HepG2 (cell line): ENCODE results near the gene BCL6. TPM values are rescaled to one million over a fixed set of nuclear protein-coding genes. Genes with fewer than 3 reads are reported as not detected.

Source experiments
- ATAC-seq: fragments of 200-7000 bp; cut with Tn5 transposase; 3 replicates; pipeline ENCODE4 v1.9.1; 2020; ENCODE audit warnings: mild to moderate bottlenecking, moderate library complexity
- BruUV-seq: library from RNA; stranded (reverse); fragments of 400-500 nt; replicated peaks from 2 replicates; lab custom pipeline; 2021; lab: Mats Ljungman, UMichigan
- CTCF ChIA-PET: fragments of 300-600 bp; formaldehyde crosslinking; extraction: SDS; loops from one replicate; lab custom pipeline; 2021; ENCODE audit warnings: low total read pairs, inconsistent platforms, low intra/inter-chr PET ratio; lab: Yijun Ruan, JAX
- POLR2A ChIA-PET: fragments of 350-600 bp; sonication (Branson Sonifier 250); formaldehyde crosslinking; loops from one replicate; lab custom pipeline; 2020; ENCODE audit warnings: antibody characterized with exemption, inconsistent platforms; lab: Yijun Ruan, JAX
- DNase-seq: peaks from one replicate; pipeline ENCODE4 v3.0.0-alpha.2; 2015; ENCODE audit warnings: low spot score
- FAIRE-seq: peaks from 3 replicates; lab custom pipeline; 2011; peaks lifted over from hg19 to GRCh38; lab: Jason Lieb, UNC
- H2AFZ ChIP-seq: one replicate; pipeline ENCODE4 v1.6.1; 2011; ENCODE audit warnings: low read length, inconsistent platforms
- H3K27ac ChIP-seq: fragments of 300-600 bp; 3 replicates; pipeline ENCODE4 v1.8.0; 2011; ENCODE audit warnings: mixed run types, mild to moderate bottlenecking, mixed read lengths, low read length, inconsistent platforms; ENCODE audit not compliant: insufficient read depth; ENCODE audit errors: extremely low read length
- H3K27me3 ChIP-seq, 2 experiments: fragments of 200-600 bp in 1 of 2; 2 replicates in 1 of 2; 3 replicates in 1 of 2; pipeline versions ENCODE4 v1.6.0 to v1.8.0; 2011; ENCODE audit warnings: low read length in 2 of 2, mild to moderate bottlenecking in 2 of 2, moderate library complexity in 2 of 2, inconsistent platforms in 1 of 2; ENCODE audit not compliant: insufficient read depth in 2 of 2, control insufficient read depth in 1 of 2
- H3K36me3 ChIP-seq, 2 experiments: fragments of 200-600 bp in 1 of 2; replicated peaks in 1 of 2; 2 replicates in 1 of 2; 3 replicates in 1 of 2; pipeline versions ENCODE4 v1.5.1 to v1.8.0; 2011; ENCODE audit warnings: low read length in 2 of 2, inconsistent platforms in 1 of 2; ENCODE audit not compliant: insufficient read depth in 2 of 2, control insufficient read depth in 1 of 2
- H3K4me1 ChIP-seq: 2 replicates; pipeline ENCODE4 v1.5.1; 2012; ENCODE audit warnings: low read length, inconsistent platforms; ENCODE audit not compliant: insufficient read depth
- H3K4me2 ChIP-seq: 2 replicates; pipeline ENCODE4 v1.6.0; 2011; ENCODE audit warnings: low read depth, low read length, inconsistent platforms
- H3K4me3 ChIP-seq, 3 experiments: fragments of 200-600 bp in 1 of 3; sonication (generic), shearing (Covaris generic) in 1 of 3; replicated peaks in 1 of 3; 2 replicates each; pipeline ENCODE4 v1.5.1; 2011 to 2016; ENCODE audit warnings: low read length in 3 of 3, inconsistent platforms in 2 of 3, low read depth in 2 of 3, mild to moderate bottlenecking in 2 of 3, control low read depth in 1 of 3, mixed read lengths in 1 of 3; ENCODE audit not compliant: insufficient read depth in 1 of 3
- H3K79me2 ChIP-seq: one replicate; pipeline ENCODE4 v1.6.1; 2011; ENCODE audit warnings: low read length, inconsistent platforms; ENCODE audit not compliant: insufficient read depth
- H3K9ac ChIP-seq: 2 replicates; pipeline ENCODE4 v1.6.0; 2011; ENCODE audit warnings: mild to moderate bottlenecking, low read depth, low read length, inconsistent platforms; ENCODE audit not compliant: insufficient read depth
- H3K9me3 ChIP-seq: 2 replicates; pipeline ENCODE4 v1.5.1; 2012; ENCODE audit warnings: mild to moderate bottlenecking, low read length
- H4K20me1 ChIP-seq: 2 replicates; pipeline ENCODE4 v1.6.0; 2011; ENCODE audit warnings: inconsistent platforms, mild to moderate bottlenecking, low read length, moderate library complexity; ENCODE audit not compliant: insufficient read depth
- AGO2 ChIP-seq: fragments of 200-400 bp; formaldehyde crosslinking; optimal IDR thresholded peaks from 2 replicates; pipeline ENCODE3; 2017; ENCODE audit warnings: mild to moderate bottlenecking, low read depth, low read length, moderate library complexity
- BCL6 ChIP-seq: IDR thresholded peaks from 2 replicates; pipeline ENCODE4 v1.6.1; 2016; ENCODE audit warnings: missing genetic modification reagents, missing compliant biosample characterization
- HNRNPLL ChIP-seq: fragments of 200-400 bp; formaldehyde crosslinking; IDR thresholded peaks from 2 replicates; pipeline ENCODE4 v1.6.1; 2017; ENCODE audit warnings: mild to moderate bottlenecking, low read depth, low read length; ENCODE audit not compliant: poor library complexity, severe bottlenecking
- KDM2A ChIP-seq: sonication (generic); formaldehyde crosslinking; IDR thresholded peaks from 2 replicates; pipeline ENCODE4 v1.4.0; 2020; ENCODE audit warnings: low read depth, missing genetic modification reagents, borderline replicate concordance
- RBFOX2 ChIP-seq: fragments of 200-400 bp; formaldehyde crosslinking; IDR thresholded peaks from 2 replicates; pipeline ENCODE4 v1.6.1; 2017; ENCODE audit warnings: low read depth, mild to moderate bottlenecking, low read length
- RELA ChIP-seq: sonication (generic); formaldehyde crosslinking; IDR thresholded peaks from 2 replicates; pipeline ENCODE4 v1.4.0; 2020; ENCODE audit warnings: missing genetic modification reagents
- WGBS: methylation state at CpG from one replicate; pipeline ENCODE4 v1.1.6; 2017; ENCODE audit warnings: low lambda C conversion rate; 5-methylcytosine and 5-hydroxymethylcytosine counted together
- in situ Hi-C: cut with HindIII; loops from 2 replicates; pipeline ENCODE4 v1.10.0; 2017; ENCODE audit warnings: low pct_unique_long_range_greater_than_20kb; ENCODE audit not compliant: extremely low pct_ligation_motif_present
- intact Hi-C: fragments of 100-400 bp; cut with micrococcal nuclease; formaldehyde crosslinking; loops from one replicate; pipeline ENCODE4 v1.10.0; 2022; ENCODE audit not compliant: unreplicated experiment
- polyA plus RNA-seq, 8 experiments: library from polyadenylated mRNA; depleted of rRNA in 3 of 8; stranded (reverse) in 7 of 8; unstranded in 1 of 8; fragments of >200 nt; fragmentation: Illumina TruSeq in 4 of 8; extraction: Trizol in 4 of 8; gene quantifications; 2 replicates each; pipeline versions ENCODE4 v1.2.1 to v1.2.3, GENCODE V29; 2011 to 2016; ENCODE audit warnings: low read depth in 4 of 8, missing spikeins in 1 of 8, mixed read lengths in 1 of 8; ENCODE audit not compliant: insufficient read depth in 1 of 8
- total RNA-seq, 5 experiments: library from RNA; depleted of rRNA; stranded (reverse); fragments of >200 nt; fragmentation: Illumina TruSeq; extraction: Trizol; gene quantifications; 2 replicates each; pipeline ENCODE4 v1.2.3, GENCODE V29; 2016; ENCODE audit warnings: low read depth in 1 of 5
- TF ChIP-seq, protein P1 (sequence below): sonication (generic); formaldehyde crosslinking; IDR thresholded peaks from 2 replicates; pipeline ENCODE4 v1.8.1; 2023; ENCODE audit warnings: mild to moderate bottlenecking, moderate library complexity, missing genetic modification reagents
- TF ChIP-seq, protein P2 (sequence below): sonication (generic); formaldehyde crosslinking; IDR thresholded peaks from 2 replicates; pipeline ENCODE4 v1.8.0; 2022; ENCODE audit warnings: mild to moderate bottlenecking, missing genetic modification reagents; ENCODE audit not compliant: insufficient replicate concordance

BCL6 gene
- total and polyA plus RNA-seq, 2 of the 13 experiments (the other 11 are each of a cell fraction or from before 2014, with no cell fraction given), result 21.2 to 53.7 TPM

DNA sequence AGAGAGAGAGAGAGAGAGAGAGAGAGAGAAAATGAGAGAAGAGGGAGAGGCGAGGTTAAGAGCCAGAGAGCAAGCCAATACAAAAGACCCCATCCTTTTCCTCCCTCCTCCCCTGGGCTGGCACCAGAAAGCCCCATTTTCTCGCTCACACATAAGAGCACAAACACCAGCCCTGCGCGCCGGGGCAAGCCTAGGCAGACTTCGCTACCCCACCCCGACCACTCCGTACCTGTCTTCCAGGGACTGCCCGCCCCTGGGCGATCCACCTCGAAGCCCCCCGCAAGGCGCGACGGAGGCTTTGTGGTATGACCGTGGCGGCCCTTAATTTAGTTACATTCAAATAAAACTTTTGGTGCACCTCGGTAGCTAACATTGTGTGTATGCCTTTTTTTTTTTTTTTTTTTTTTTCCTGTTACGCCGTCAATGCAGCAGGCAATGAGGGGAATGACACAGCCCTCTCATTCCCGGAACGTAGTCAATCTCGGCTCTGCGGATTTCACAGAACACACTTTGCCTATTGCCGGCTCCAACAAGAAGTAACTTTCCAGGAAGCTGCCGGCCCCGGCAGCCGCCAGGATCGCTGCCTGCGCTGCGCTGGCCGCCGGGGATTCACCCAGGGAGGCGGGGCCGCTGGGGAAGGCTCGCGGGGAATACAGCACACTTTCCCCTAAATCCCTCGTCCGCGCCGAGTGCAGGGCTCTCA, 7.7 kb downstream of the BCL6 start:
- Histone ChIP-seq H2AFZ (no peak overlapping the region), H3K4me3 (peak overlapping the region; percentile 45 to 99 (median 98); a peak in 5 of 6 replicates), H3K9ac (peak overlapping the region; percentile 99), H3K27ac (peak overlapping the region; percentile 100), H3K79me2 (peaks cover 91% of the 10 kb centered on the region), H3K4me1 (peaks cover 57% of the 10 kb centered on the region), H3K9me3 (no peaks in the 10 kb centered on the region), H3K4me2 (peak overlapping the region; percentile 95), H3K36me3 (peaks cover 8 to 27% of the 10 kb centered on the region in 2 experiments), H3K27me3 (no peaks in the 10 kb centered on the region), H4K20me1 (peaks cover 95% of the 10 kb centered on the region)
- in situ Hi-C loops (loop anchor here (25.0 kb wide), 3 partner anchors 675 to 1000 kb away; no protein-coding TSS in a partner anchor), intact Hi-C loops (loop anchor here (2.0 to 5.0 kb wide), 2 partner anchors 1100 to 1411 kb away; no protein-coding TSS in a partner anchor)
- FAIRE-seq (no peak), DNase-seq (no peak), ATAC-seq (0 out of 3 replicates have a peak, but pooled peaks have one; percentile 2)
- 66% methylated on average over 41 of the region's 41 CpGs for WGBS
- no TSS peak for BruUV-seq
- TF ChIP-seq, protein P1, sequence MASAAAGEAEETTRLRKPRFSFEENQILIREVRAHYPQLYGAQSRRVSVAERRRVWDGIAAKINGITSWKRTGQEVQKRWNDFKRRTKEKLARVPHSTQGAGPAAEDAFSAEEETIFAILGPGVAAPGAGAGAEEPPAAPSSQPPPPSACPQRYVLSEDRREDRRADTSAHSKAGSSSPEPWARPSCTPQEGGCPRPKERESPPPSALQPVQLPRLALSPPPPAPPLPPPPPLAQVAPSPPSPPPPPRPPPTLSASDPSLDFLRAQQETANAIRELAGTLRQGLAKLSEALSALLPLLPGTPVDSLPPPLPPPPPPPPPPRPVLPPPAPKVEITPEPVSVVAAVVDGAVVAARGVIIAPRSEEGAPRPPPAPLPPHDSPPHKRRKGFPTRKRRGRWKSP, result 0 out of 2 replicates have a peak, but pooled peaks have one; percentile 32
- TF ChIP-seq HNRNPLL (peak; percentile 52), RBFOX2 (peak; percentile 39; the same call in 1 of the 2 replicates), BCL6 (CRISPR knock-in tag) (peak; percentile 50; the same call in 1 of the 2 replicates), AGO2 (peak; percentile 79), KDM2A (CRISPR knock-in tag) (peak; percentile 6; the same call in 1 of the 2 replicates), RELA (CRISPR knock-in tag) (no peak)
- TF ChIP-seq, protein P2, sequence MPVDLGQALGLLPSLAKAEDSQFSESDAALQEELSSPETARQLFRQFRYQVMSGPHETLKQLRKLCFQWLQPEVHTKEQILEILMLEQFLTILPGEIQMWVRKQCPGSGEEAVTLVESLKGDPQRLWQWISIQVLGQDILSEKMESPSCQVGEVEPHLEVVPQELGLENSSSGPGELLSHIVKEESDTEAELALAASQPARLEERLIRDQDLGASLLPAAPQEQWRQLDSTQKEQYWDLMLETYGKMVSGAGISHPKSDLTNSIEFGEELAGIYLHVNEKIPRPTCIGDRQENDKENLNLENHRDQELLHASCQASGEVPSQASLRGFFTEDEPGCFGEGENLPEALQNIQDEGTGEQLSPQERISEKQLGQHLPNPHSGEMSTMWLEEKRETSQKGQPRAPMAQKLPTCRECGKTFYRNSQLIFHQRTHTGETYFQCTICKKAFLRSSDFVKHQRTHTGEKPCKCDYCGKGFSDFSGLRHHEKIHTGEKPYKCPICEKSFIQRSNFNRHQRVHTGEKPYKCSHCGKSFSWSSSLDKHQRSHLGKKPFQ, result no peak
- CTCF ChIA-PET, result interaction anchor here (3.5 kb wide), 1 partner anchor 1219 kb away, joined by 8 read pairs; no protein-coding TSS in a partner anchor
- POLR2A ChIA-PET, result interaction anchor here (0.7 to 5.7 kb wide), 4 partner anchors 13 to 1009 kb away, joined by 5 to 31 read pairs (median 6); no protein-coding TSS in a partner anchor
